ENCODE results near the gene KMO.

The KMO gene

GRCh38 chr1:241635556-241636152 lies 103.5 kb downstream of the KMO start:
- in situ Hi-C loops (cut with HindIII; ENCODE audit: low sequenced_read_pairs) = no loop called here
- no peak for DNase-seq (ENCODE audit: low read depth)
- no peak for TF ChIP-seq CTCF (IDR thresholded peaks at IDR 0.05; ENCODE audit: low read depth, low read length, missing control alignments)
- no peak overlapping the region for H3K4me3 ChIP-seq (ENCODE audit: low read depth, low read length)

GRCh38 chr1:241636291-241636690 lies 104.1 kb downstream of the KMO start:
- in situ Hi-C loops (cut with HindIII; ENCODE audit: low sequenced_read_pairs) = no loop called here
- DNase-seq (ENCODE audit: low read depth) = no peak
- no peak for TF ChIP-seq CTCF (IDR thresholded peaks at IDR 0.05; ENCODE audit: low read depth, low read length, missing control alignments)
- H3K4me3 ChIP-seq (ENCODE audit: low read depth, low read length) = no peak overlapping the region

- no peak for TF ChIP-seq CTCF (IDR thresholded peaks at IDR 0.05; ENCODE audit: low read depth, low read length, missing control alignments)
- H3K4me3 ChIP-seq (ENCODE audit: low read depth, low read length) = no peak overlapping the region
- in situ Hi-C loops (cut with HindIII; ENCODE audit: low sequenced_read_pairs) = no loop called here
- DNase-seq (ENCODE audit: low read depth) = no peak
Observed at GRCh38 chr1:241637046-241637590, 104.9 kb downstream of the KMO start.

GRCh38 chr1:241637604-241638003 lies 105.4 kb downstream of the KMO start:
- no peak for DNase-seq (ENCODE audit: low read depth)
- in situ Hi-C loops (cut with HindIII; ENCODE audit: low sequenced_read_pairs) = no loop called here
- TF ChIP-seq CTCF (IDR thresholded peaks at IDR 0.05; ENCODE audit: low read depth, low read length, missing control alignments) = no peak
- H3K4me3 ChIP-seq (ENCODE audit: low read depth, low read length) = peak overlapping the region; percentile 87

GRCh38 chr1:241638099-241638682 lies 106.0 kb downstream of the KMO start:
- DNase-seq (ENCODE audit: low read depth) = no peak
- H3K4me3 ChIP-seq (ENCODE audit: low read depth, low read length) = peak overlapping the region; percentile 87

More at GRCh38 chr1:241638099-241638682, 106.0 kb downstream of the KMO start:
- TF ChIP-seq CTCF (IDR thresholded peaks at IDR 0.05; ENCODE audit: low read depth, low read length, missing control alignments) = no peak
- in situ Hi-C loops (cut with HindIII; ENCODE audit: low sequenced_read_pairs) = no loop called here

All from astrocyte of the cerebellum (primary cell).